A549 (cell line): ENCODE data around the gene TMEM123.

Experiments used
- POLR2A ChIP-seq: IDR thresholded peaks from 2 replicates; pipeline ENCODE4 v1.6.1; 2012; ENCODE audit warnings: mild to moderate bottlenecking, low read length
- TF ChIP-seq, protein P1 (sequence below): fragments of >200 bp; sonication (Bioruptor Twin); formaldehyde crosslinking; IDR thresholded peaks from 3 replicates; pipeline ENCODE4 v1.5.1; 2016

GRCh38 chr11:102427068-102427467, 25.5 kb downstream of the TMEM123 start:
- TF ChIP-seq, protein P1, sequence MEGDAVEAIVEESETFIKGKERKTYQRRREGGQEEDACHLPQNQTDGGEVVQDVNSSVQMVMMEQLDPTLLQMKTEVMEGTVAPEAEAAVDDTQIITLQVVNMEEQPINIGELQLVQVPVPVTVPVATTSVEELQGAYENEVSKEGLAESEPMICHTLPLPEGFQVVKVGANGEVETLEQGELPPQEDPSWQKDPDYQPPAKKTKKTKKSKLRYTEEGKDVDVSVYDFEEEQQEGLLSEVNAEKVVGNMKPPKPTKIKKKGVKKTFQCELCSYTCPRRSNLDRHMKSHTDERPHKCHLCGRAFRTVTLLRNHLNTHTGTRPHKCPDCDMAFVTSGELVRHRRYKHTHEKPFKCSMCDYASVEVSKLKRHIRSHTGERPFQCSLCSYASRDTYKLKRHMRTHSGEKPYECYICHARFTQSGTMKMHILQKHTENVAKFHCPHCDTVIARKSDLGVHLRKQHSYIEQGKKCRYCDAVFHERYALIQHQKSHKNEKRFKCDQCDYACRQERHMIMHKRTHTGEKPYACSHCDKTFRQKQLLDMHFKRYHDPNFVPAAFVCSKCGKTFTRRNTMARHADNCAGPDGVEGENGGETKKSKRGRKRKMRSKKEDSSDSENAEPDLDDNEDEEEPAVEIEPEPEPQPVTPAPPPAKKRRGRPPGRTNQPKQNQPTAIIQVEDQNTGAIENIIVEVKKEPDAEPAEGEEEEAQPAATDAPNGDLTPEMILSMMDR: no peak
- no peak for TF ChIP-seq POLR2A
